ENCODE measurements around the gene TPBGL.

TPBGL gene, protein sequence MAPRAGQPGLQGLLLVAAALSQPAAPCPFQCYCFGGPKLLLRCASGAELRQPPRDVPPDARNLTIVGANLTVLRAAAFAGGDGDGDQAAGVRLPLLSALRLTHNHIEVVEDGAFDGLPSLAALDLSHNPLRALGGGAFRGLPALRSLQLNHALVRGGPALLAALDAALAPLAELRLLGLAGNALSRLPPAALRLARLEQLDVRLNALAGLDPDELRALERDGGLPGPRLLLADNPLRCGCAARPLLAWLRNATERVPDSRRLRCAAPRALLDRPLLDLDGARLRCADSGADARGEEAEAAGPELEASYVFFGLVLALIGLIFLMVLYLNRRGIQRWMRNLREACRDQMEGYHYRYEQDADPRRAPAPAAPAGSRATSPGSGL

DNA sequence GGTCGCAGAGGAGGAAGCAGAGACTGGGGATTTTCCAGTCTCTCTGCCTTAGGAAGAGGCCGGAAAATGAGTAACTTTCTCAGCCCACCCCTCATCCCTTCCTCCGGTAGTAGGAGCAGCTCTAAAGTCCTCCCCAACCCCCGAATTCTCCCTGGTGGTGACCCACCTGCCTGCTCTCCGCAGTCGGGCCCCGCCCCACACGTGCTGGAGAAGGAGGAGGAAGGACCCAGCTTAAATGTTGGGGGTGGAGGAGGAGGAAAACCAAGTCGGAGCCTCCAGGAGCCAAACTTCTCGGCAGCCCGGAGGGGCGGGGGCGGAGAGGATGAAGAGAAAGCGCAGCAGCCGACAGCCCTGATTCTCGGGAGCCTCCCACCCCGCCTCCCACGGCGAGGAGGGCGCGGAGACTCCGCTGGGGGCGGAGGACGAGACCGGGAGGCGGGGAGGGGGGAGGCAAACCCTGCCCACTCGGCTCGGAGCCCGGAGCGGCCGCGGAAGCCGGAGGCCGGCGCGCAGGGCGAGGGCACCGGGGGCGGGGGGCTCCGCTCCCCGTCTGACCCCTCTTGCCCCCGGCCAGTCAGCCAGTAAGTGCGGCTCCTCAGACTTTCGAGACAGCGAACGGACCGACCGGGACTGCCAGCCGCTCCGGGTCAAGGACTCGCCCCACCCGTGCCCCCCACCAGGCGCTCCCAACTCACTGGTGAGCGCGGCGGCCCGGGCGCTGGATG, at the start of gene TPBGL:
TPBGL (plus strand) TSS at position 464 of the 725 bp plus-strand sequence. CDS start 276 bp downstream, outside the sequence.
- DNase-seq: no peak

GRCh38 chr11:75191330-75191717, 49.2 kb upstream of the TPBGL start:
- no peak for DNase-seq

- no peak for DNase-seq
These were observed 47.3 kb upstream of the TPBGL start for GRCh38 chr11:75193271-75193670.

DNA sequence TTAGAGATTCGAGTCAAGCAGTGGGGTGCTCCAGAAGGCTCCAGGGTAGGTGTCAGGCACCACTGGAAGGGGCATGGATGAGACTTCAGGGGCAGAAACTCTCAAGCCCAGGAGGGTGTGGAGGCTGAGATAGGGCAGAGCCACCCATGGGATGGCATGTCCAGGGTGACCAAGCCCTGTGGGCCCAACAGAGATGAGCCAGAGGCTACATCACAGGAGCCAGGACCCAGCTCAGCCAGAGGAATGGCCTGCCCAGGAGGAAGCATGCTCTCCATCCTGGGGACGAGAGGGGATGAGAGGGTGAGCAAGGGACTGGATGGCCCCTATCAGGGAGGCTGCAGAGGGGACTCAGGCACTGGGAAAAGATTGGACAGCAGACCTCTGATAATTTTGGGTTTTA, 46.9 kb upstream of the TPBGL start:
- DNase-seq: no peak

- no peak for DNase-seq
These were observed 46.4 kb upstream of the TPBGL start for GRCh38 chr11:75194147-75194546.

DNA sequence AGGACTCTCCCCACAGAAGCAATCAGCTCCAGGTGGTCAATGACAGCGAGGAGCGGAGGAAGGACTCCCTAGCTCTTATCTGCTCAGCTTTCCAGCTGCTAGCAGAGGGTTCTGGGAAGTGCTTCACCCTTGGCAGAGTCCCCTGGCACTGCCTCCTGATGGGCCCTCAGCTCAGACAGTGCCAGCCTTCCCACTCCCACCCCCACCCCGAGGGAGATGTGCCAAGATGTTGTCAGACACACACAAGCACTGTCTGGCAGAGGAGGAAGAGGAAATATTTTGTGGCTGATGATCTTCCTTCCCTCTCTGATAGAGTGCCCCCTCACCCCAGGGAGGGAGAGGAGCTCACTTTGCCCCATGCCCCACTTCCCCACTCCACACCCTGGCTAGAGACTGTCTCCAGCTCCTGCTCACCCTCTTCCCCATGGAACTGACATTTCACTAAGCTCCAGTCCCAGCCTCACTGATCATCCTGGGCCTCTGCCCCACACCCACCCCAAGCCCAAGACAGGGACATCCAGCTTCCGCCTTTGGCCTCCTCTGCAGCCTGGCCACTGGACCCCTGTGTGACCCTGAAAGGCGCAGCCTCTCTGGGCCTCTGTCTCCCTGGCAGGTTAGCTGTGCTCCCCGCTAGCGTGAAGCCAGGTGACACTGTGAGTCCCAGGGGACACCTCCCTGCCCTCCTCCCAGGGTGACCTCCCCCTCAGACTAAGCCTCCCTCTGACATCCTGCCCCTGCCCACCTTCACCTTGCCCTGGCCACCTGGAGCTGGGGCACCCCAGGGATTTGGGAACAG, 45.2 kb upstream of the TPBGL start:
- no peak for DNase-seq

DNA sequence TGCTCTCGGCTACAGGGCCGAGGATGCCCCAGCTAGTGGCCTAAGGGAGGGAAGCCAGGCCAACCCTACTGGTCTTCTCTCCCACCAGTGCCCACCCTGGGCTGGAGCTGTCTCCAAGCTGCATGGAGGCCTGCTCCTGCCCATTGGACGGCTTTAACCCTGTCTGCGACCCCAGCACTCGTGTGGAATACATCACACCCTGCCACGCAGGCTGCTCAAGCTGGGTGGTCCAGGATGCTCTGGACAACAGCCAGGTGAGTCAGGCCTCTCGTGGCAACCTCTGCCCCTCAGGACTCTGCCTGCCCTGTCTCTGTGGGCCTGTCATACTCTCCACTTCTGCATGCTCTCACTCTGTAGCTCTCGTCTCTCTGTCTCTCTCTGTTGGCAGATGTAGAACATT, 44.1 kb upstream of the TPBGL start:
- no peak for DNase-seq

- no peak for DNase-seq
These were observed 42.9 kb upstream of the TPBGL start for GRCh38 chr11:75197512-75198277.

GRCh38 chr11:75198278-75198973, 42.1 kb upstream of the TPBGL start:
- no peak for DNase-seq

DNA sequence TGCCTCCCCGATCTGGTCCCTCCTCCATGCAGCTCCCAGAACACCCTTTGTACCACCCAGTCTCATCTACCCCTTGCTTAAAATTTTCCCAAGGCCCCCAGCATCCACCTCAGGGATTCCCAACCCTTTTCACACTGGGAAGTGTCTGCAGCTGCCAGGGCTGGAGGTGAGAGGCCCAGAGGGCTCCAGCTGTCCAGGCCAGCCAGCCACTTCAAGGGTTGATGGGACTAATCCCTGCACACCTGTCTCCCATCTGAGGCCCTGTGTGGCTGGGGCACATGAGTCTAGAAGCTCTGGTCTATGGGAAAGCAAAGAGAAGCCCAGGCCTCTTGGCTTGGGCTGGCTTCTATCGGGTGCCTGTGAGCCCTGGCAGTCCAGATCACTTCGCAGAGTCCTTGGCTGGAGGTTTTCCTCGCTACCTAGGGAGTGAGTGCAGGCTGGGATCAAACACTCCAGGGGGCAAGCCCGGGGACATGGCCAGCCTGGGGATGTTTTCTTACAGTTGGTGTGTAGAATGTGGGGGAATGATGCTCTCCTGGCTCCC, 41.1 kb upstream of the TPBGL start:
- DNase-seq: no peak

GRCh38 chr11:75200051-75200450, 40.5 kb upstream of the TPBGL start:
- no peak for DNase-seq

DNA sequence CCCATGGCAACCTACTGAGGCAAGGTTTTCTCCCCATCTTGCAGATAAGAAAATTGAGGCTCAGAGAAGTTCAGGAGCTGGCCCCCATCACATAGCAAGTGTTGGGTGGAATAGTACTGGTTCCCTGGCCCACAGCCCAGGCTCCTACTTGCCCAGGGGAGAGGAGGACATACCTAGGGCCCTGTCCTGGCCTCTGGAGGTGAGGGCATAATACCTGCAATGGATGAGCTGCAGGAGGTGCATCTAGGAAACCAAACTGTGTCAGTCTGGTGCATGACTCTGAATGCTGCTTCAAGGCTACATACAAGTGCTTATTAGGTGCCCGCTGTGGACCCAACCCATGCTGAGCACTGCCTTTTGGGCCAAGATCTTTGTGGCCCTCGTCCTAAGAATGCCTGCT, 40.0 kb upstream of the TPBGL start:
- no peak for DNase-seq

GRCh38 chr11:75201771-75202170, 38.8 kb upstream of the TPBGL start:
- no peak for DNase-seq

DNA sequence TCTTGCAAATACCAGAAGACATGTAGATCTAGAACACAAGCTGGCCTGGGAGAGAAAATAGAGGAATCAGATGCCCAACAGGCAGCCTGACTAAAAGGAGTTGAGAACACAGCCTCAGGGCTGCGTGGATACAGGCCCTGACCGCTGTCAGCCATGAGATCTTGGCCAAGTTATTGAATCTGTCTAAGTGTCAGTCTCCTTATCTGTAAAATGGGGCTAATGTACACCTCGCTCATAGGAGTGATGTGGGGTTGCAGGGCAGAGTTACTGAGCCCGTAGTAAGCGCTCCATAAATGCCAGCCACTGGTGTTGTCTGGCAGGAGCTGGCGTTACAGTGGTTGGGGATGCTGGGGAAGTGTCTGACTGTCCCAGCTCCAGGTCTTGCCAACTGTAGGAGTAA, 38.4 kb upstream of the TPBGL start:
- no peak for DNase-seq

- DNase-seq: no peak
These were observed 37.4 kb upstream of the TPBGL start for GRCh38 chr11:75203138-75203537.

- no peak for DNase-seq
These were observed 36.9 kb upstream of the TPBGL start for GRCh38 chr11:75203641-75204011.

GRCh38 chr11:75204012-75204674, 36.4 kb upstream of the TPBGL start:
- DNase-seq: no peak

DNA sequence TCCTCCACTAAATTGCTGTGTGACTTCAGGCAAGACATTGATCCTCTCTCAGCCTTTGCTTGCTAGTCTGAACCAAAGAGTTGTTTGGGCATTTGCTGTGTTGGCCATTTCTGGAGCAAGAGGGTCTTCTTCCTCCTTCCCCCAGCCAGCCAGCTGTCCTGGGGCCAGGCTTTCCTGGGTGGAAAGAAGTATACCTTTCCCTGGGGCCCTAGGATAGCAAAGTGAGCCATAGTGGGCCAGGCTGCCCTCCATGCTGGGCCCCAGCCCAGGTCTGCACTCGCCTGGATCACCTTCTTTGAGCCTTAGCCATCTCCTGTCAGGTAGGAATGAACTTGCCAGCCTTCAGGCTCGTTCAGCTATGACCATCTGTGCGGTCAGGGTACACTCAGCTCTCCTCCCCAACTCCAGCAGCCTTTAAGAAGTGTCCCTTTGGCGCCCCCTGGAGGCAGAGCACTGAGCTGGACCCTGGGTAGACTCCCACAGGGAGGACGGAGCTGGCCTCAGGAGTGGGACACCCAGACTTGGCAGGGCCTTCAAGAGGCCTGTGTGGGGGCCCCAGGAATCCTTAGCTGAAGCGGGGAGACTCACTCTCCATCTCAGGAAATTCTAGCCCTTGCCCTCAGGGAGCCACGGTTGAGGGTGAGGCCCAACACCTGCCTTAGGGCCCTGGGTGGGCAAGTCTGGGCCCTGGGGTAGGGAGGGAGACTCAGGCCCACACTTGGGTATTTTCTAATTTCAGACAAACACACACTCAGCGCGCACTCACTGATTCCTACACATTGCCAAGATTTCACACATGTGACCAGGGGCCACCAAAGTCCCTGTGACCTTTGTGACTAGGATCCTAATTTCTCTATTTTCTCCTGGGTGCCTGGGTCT, 35.6 kb upstream of the TPBGL start:
- no peak for DNase-seq

DNA sequence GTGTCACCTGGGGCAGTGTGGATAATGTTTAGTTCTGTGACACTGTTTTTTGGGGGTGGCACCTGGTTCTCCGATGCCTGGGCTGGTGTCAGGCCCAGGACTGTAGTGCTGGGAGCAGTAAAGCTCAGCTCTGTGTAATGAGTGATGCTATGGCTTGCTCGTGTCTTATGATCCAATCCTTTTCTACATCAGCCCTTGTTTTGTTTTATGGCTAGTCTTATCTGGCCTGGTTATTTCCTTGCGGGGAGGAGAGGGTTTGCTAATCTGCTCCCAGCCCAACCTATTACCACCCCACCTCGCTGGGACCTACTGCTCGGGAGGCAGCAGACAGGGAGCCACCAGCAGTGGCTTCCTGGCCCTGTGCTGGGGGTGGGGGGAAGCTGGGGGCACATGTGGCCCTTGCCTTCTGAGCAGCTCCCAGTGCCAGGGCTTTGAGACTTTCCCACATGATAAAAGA, 35.0 kb upstream of the TPBGL start:
- DNase-seq: no peak

DNA sequence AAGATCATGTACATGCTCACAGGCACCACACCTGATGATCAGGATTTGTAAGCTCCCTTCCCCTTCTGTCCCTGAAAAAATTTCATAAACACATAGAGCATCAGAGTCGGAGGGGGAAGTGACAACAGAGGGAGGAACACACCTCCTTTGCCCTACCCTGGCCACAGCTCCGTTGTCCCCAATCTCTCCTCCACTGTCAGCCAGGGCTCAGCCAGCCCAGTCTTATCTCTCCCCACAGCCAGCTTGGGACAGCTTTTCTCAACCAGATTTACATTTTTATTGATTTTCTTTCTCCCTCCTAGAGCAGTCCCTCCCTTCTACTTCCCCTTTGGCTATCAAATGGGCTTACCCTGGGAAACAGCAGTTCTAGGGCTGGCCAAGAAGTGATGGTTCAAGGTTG, 32.1 kb upstream of the TPBGL start:
- DNase-seq: no peak
